PC-9 (cell line): ENCODE measurements around the gene NSD2. TPM values are rescaled to one million over a fixed set of nuclear protein-coding genes. Genes with fewer than 3 reads are reported as not detected.

Experiments used
- BruUV-seq: library from RNA; stranded (reverse); fragments of 400-500 nt; replicated peaks from 2 replicates; lab custom pipeline; 2021; lab: Mats Ljungman, UMichigan
- CTCF ChIA-PET: fragments of 300-600 bp; sonication (Branson Sonifier 250); formaldehyde crosslinking; loops from one replicate; lab custom pipeline; 2022; ENCODE audit warnings: antibody characterized with exemption; lab: Charles Lee
- POLR2A ChIA-PET: fragments of 300-600 bp; sonication (Branson Sonifier 250); formaldehyde crosslinking; loops from one replicate; lab custom pipeline; 2022; ENCODE audit warnings: antibody characterized with exemption; ENCODE audit not compliant: unreplicated experiment; lab: Charles Lee
- DNase-seq, 2 experiments: peaks; one replicate each; pipeline versions ENCODE4 v3.0.0 to v3.0.0-alpha.2; 2015 to 2022; ENCODE audit warnings: mixed read lengths in 1 of 2
- H2AFZ ChIP-seq: fragments of 200-600 bp; sonication (generic); 2 replicates; pipeline ENCODE4 v1.8.1; 2017; ENCODE audit warnings: antibody characterized with exemption
- H3F3A ChIP-seq: fragments of 200-600 bp; sonication (generic); 2 replicates; pipeline ENCODE4 v1.8.1; 2017; ENCODE audit warnings: antibody characterized with exemption, mild to moderate bottlenecking, low read depth; ENCODE audit not compliant: insufficient read depth
- H3K27ac ChIP-seq: fragments of 200-600 bp; sonication (generic); 2 replicates; pipeline ENCODE4 v1.6.1; 2016; ENCODE audit warnings: mixed run types
- H3K27me3 ChIP-seq: fragments of 200-600 bp; sonication (generic); 2 replicates; pipeline ENCODE4 v1.6.1; 2016; ENCODE audit warnings: low read depth, mixed run types; ENCODE audit not compliant: insufficient read depth
- H3K36me3 ChIP-seq: fragments of 200-600 bp; sonication (generic); 2 replicates; pipeline ENCODE4 v1.6.1; 2016; ENCODE audit warnings: low read depth, mixed run types
- H3K4me1 ChIP-seq: fragments of 200-600 bp; sonication (generic); replicated peaks from 2 replicates; pipeline ENCODE4 v1.6.1; 2016; ENCODE audit warnings: mixed run types; ENCODE audit not compliant: insufficient read depth
- H3K4me2 ChIP-seq: fragments of 200-600 bp; sonication (generic); 2 replicates; pipeline ENCODE4 v1.6.1; 2017; ENCODE audit warnings: mixed run types
- H3K4me3 ChIP-seq: fragments of 200-600 bp; sonication (generic); 2 replicates; pipeline ENCODE4 v1.6.1; 2016; ENCODE audit warnings: mixed run types
- H3K79me2 ChIP-seq: fragments of 200-600 bp; sonication (generic); 2 replicates; pipeline ENCODE4 v1.6.1; 2017; ENCODE audit warnings: low read depth, mixed run types
- H3K9me2 ChIP-seq: fragments of 200-600 bp; sonication (generic); 2 replicates; pipeline ENCODE4 v1.8.1; 2017; ENCODE audit warnings: mild to moderate bottlenecking; ENCODE audit not compliant: insufficient read depth
- H3K9me3 ChIP-seq: fragments of 200-600 bp; sonication (generic); 2 replicates; pipeline ENCODE4 v1.8.1; 2016; ENCODE audit warnings: low read depth; ENCODE audit not compliant: insufficient read depth
- H4K20me1 ChIP-seq: fragments of 200-600 bp; sonication (generic); 2 replicates; pipeline ENCODE4 v1.8.1; 2017; ENCODE audit not compliant: insufficient read depth
- EZH2 ChIP-seq: fragments of 200-600 bp; sonication (generic); IDR thresholded peaks from 2 replicates; pipeline ENCODE4 v1.8.0; 2017; ENCODE audit warnings: antibody characterized with exemption, low read depth
- intact Hi-C: fragments of 100-400 bp; cut with micrococcal nuclease; formaldehyde crosslinking; loops from one replicate; pipeline ENCODE4 v1.10.0; 2022; ENCODE audit not compliant: unreplicated experiment
- total RNA-seq: library from RNA; stranded (reverse); gene quantifications from 2 replicates; pipeline ENCODE4 v1.2.3, GENCODE V29; 2021
- TF ChIP-seq, protein P1 (sequence below): fragments of 200-600 bp; sonication (generic); conservative IDR thresholded peaks from 2 replicates; pipeline ENCODE4 v1.6.1; 2017; ENCODE audit warnings: mixed run types, antibody characterized with exemption, mild to moderate bottlenecking, moderate library complexity

NSD2 gene
- total RNA-seq, 1 experiment from 2014 or later = 176 TPM

DNA sequence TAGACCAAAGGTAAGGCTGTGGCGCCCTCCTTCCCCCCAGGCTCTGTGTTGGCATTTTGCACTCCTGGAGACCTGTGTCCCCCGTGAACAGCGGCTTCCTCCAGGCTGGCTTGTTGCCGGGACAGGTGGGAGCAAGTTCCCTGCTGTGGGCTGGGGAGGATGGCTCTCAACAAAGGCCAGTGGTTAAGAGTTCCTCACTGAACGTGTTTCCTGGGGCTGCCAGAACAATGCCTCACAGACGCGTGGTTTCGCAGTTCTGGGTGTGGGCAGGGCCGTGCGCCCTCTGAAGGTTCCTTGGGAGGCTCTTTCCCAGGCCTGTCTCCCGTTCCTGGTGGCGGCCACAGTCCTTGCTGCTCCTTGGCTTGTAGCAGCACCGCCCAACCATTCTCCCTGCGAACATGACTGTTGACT lies 104.2 kb downstream of the NSD2 start:
- Histone ChIP-seq H4K20me1 (peaks cover 7% of the 10 kb centered on the region; the same call in 1 of the 2 replicates), H3K4me3 (no peak overlapping the region), H3K27ac (no peak overlapping the region), H3K79me2 (no peaks in the 10 kb centered on the region), H2AFZ (no peak overlapping the region), H3K27me3 (no peaks in the 10 kb centered on the region), H3K4me1 (no peaks in the 10 kb centered on the region), H3K9me3 (no peaks in the 10 kb centered on the region), H3K4me2 (no peak overlapping the region), H3K36me3 (no peaks in the 10 kb centered on the region), H3F3A (peaks cover 19% of the 10 kb centered on the region; the same call in 1 of the 2 replicates), H3K9me2 (no peaks in the 10 kb centered on the region)
- BruUV-seq = no TSS peak
- intact Hi-C loops = no loop called here
- DNase-seq = no peak
- TF ChIP-seq EZH2 = no peak
- TF ChIP-seq, protein P1, sequence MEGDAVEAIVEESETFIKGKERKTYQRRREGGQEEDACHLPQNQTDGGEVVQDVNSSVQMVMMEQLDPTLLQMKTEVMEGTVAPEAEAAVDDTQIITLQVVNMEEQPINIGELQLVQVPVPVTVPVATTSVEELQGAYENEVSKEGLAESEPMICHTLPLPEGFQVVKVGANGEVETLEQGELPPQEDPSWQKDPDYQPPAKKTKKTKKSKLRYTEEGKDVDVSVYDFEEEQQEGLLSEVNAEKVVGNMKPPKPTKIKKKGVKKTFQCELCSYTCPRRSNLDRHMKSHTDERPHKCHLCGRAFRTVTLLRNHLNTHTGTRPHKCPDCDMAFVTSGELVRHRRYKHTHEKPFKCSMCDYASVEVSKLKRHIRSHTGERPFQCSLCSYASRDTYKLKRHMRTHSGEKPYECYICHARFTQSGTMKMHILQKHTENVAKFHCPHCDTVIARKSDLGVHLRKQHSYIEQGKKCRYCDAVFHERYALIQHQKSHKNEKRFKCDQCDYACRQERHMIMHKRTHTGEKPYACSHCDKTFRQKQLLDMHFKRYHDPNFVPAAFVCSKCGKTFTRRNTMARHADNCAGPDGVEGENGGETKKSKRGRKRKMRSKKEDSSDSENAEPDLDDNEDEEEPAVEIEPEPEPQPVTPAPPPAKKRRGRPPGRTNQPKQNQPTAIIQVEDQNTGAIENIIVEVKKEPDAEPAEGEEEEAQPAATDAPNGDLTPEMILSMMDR = no peak
- ChIA-PET POLR2A (interaction anchor here (0.7 kb wide), 1 partner anchor 195 kb away, joined by 3 read pairs; no protein-coding TSS in a partner anchor), CTCF (no interaction called here)

DNA sequence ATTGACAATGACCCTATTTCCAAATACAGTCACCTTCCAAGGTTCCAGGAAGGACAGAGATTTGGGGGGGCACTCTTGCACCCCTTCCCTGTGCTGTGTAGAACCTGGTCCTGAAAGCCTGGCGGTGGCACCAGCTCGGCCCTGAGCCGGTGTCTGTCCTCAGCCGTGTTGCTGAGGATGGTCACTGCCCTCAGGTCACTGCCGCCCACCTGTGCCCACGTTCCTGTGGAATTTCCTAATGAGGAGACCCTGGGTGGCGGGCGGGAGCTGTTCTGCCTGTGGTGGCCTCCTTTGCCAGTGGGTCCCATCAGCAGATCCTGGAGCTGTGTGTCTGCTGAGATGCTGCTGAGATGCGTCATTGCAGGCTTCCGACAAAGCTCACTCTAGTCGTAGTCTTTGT lies 104.7 kb downstream of the NSD2 start:
- peaks cover 24% of the 10 kb centered on the region; the same call in 1 of the 2 replicates for H3F3A ChIP-seq
- TF ChIP-seq, protein P1 = no peak
- no peak for TF ChIP-seq EZH2
- 0 out of 2 replicates have a peak, but pooled peaks cover under 1% of the 10 kb centered on the region for H3K36me3 ChIP-seq
- no peak overlapping the region for H3K4me3 ChIP-seq
- H2AFZ ChIP-seq = no peak overlapping the region
- intact Hi-C loops = no loop called here
- peaks cover 7% of the 10 kb centered on the region; the same call in 1 of the 2 replicates for H4K20me1 ChIP-seq
- ChIA-PET POLR2A (no interaction called here), CTCF (no interaction called here)
- H3K27me3 ChIP-seq = no peaks in the 10 kb centered on the region
- no peaks in the 10 kb centered on the region for H3K79me2 ChIP-seq
- H3K9me2 ChIP-seq = no peaks in the 10 kb centered on the region
- H3K27ac ChIP-seq = no peak overlapping the region
- no peaks in the 10 kb centered on the region for H3K4me1 ChIP-seq
- H3K9me3 ChIP-seq = no peaks in the 10 kb centered on the region
- DNase-seq = no peak
- H3K4me2 ChIP-seq = no peak overlapping the region
- no TSS peak for BruUV-seq

DNA sequence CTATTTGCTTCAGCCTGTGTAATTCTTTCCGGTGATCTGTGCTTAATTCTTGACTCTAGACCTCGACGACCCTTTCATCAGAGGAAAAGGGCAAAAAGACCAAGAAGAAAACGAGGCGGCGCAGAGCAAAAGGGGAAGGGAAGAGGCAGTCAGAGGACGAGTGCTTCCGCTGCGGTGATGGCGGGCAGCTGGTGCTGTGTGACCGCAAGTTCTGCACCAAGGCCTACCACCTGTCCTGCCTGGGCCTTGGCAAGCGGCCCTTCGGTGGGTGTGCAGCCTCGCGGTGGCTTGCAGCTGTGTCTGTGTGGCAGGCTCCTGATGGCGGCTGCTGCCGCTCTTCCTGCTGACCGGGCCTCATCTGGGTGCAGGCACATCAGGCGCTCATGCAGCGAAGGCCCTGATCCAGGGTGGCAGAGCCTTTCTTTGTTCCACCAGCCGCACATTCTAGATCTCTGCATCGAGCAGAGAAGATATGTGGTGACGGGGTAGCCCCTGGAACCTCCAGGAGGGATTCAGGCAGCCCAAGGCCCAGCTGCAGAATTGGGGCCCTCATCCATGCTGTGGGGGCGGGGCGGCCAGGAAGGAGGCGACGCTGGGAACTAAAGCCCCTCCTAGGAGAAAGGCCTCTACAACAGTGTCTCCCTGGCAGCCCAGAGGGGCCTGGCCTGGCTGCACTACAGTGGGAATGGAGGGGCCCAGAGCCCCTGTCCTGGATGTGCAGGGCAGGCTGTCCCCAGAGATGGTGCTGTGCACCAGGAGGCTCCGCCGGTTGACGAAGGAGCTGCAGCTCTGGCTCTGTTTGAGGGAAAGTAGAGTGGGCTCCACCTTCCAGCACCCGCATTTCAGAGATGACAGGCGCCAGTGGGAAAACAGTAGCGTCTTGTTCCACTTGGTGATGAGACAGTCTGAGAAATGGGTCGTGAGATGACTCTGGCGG lies 105.5 kb downstream of the NSD2 start:
- Histone ChIP-seq H3K27ac (no peak overlapping the region), H3F3A (peaks cover 32% of the 10 kb centered on the region; the same call in 1 of the 2 replicates), H3K4me2 (no peak overlapping the region), H2AFZ (no peak overlapping the region), H3K36me3 (0 out of 2 replicates have a peak, but pooled peaks cover 9% of the 10 kb centered on the region), H3K79me2 (no peaks in the 10 kb centered on the region), H3K27me3 (no peaks in the 10 kb centered on the region), H3K4me3 (no peak overlapping the region), H3K9me3 (no peaks in the 10 kb centered on the region), H3K4me1 (no peaks in the 10 kb centered on the region), H3K9me2 (no peaks in the 10 kb centered on the region), H4K20me1 (peaks cover 13% of the 10 kb centered on the region; the same call in 1 of the 2 replicates)
- ChIA-PET POLR2A (no interaction called here), CTCF (no interaction called here)
- intact Hi-C loops = no loop called here
- TF ChIP-seq, protein P1 = no peak
- TF ChIP-seq EZH2 = no peak
- BruUV-seq = no TSS peak
- no peak for DNase-seq
